Large intestine (tissue), 3 donors: ENCODE measurements around the gene TRIM71. TPM values are rescaled to one million over a fixed set of nuclear protein-coding genes. Genes with fewer than 3 reads are reported as not detected.
"Not testable (repeated sequence)": the region's sequence is repeated elsewhere in the genome, so short reads cannot be mapped to it uniquely, and the experiment has no call there.

ENCODE experiments used
- DNase-seq, 2 donors: peaks; one replicate each; pipeline versions ENCODE4 v3.0.0 to v3.0.0-alpha.2; 2013
- H3K27ac ChIP-seq: one replicate; pipeline ENCODE4 v1.5.1; 2013; ENCODE audit warnings: low read length
- H3K27me3 ChIP-seq: 2 replicates; pipeline ENCODE4 v1.6.1; 2013; ENCODE audit warnings: low read length; ENCODE audit not compliant: control insufficient read depth, insufficient read depth
- H3K36me3 ChIP-seq: 2 replicates; pipeline ENCODE4 v1.6.1; 2013; ENCODE audit warnings: low read length; ENCODE audit not compliant: control insufficient read depth, insufficient read depth
- H3K4me1 ChIP-seq: one replicate; pipeline ENCODE4 v1.6.1; 2013; ENCODE audit warnings: low read length; ENCODE audit not compliant: control insufficient read depth, insufficient read depth
- H3K4me3 ChIP-seq: one replicate; pipeline ENCODE4 v1.5.1; 2013; ENCODE audit warnings: low read length
- H3K9me3 ChIP-seq: one replicate; pipeline ENCODE4 v1.6.1; 2013; ENCODE audit warnings: mild to moderate bottlenecking, low read depth, low read length, moderate library complexity; ENCODE audit not compliant: control insufficient read depth
- WGBS: methylation state at CpG from one replicate; pipeline ENCODE4 v1.1.5; 2013; ENCODE audit warnings: low lambda C conversion rate; ENCODE audit not compliant: insufficient coverage; 5-methylcytosine and 5-hydroxymethylcytosine counted together
- polyA plus RNA-seq: library from polyadenylated mRNA; unstranded; fragments of 120-200 nt; gene quantifications from one replicate; pipeline ENCODE4 v1.2.1, GENCODE V29; 2013

Gene TRIM71
- polyA plus RNA-seq, 1 donor, result 3.6 TPM

- 80% methylated on average over 1 of the region's 2 CpGs for WGBS
- not testable (repeated sequence) for H3K4me1 ChIP-seq, H3K9me3 ChIP-seq, H3K36me3 ChIP-seq, H3K4me3 ChIP-seq, H3K27ac ChIP-seq, H3K27me3 ChIP-seq, DNase-seq
Measured at GRCh38 chr3:32931273-32931672, 113.5 kb downstream of the TRIM71 start.

DNA sequence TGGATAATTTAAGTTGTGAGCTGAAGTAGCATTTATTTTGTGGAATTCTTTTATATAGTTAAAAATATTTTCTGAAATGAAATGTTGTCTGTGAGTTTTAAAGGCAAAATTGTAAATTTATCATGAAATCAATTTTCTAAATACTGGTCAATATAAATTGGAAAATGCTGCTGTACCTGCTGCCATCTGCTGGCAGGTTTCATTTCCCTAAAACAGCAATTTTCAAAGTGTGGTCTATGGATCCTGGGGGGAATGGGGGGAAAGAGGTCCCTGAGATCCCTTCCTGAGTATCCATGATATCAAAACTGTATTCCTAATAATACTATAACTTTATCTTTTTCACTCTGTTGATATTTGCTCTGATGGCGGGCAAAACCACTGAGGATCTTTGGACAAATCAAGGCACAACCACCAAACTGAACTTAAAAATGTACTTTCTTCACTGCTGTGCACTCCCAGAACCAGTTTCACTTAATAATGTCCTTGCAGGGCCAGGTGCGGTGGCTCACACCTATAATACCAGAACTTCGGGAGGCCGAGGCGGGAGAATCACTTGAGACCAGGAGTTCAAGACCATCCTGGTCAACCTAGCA, 116.4 kb downstream of the TRIM71 start:
- Histone ChIP-seq H3K4me3 (no peak overlapping the region), H3K27ac (no peak overlapping the region), H3K27me3 (no peaks in the 10 kb centered on the region), H3K36me3 (no peaks in the 10 kb centered on the region), H3K4me1 (no peaks in the 10 kb centered on the region), H3K9me3 (no peaks in the 10 kb centered on the region)
- no peak for DNase-seq
- no CpG with 5 or more reads among the region's 5 CpGs for WGBS

DNA sequence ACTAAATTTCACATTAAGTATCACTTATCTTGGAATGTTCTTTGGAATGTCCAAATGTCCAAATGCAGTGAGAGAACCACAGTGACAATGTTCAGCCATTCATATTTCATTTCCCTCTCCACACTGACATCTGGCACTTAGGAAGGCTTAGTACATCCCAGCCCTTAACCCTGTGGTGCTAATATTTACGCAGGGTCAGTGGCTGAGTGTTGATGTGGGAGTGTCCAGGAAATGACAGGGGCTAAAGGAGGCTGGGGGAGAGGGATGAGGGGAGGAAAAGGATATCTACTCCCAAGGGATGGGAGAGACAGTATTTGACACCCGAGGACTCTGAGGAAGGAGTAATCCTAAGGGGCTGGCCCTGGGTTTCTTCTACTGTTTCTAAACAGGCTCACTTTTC, 119.5 kb downstream of the TRIM71 start:
- 67% methylated on average over 1 of the region's 2 CpGs for WGBS

DNA sequence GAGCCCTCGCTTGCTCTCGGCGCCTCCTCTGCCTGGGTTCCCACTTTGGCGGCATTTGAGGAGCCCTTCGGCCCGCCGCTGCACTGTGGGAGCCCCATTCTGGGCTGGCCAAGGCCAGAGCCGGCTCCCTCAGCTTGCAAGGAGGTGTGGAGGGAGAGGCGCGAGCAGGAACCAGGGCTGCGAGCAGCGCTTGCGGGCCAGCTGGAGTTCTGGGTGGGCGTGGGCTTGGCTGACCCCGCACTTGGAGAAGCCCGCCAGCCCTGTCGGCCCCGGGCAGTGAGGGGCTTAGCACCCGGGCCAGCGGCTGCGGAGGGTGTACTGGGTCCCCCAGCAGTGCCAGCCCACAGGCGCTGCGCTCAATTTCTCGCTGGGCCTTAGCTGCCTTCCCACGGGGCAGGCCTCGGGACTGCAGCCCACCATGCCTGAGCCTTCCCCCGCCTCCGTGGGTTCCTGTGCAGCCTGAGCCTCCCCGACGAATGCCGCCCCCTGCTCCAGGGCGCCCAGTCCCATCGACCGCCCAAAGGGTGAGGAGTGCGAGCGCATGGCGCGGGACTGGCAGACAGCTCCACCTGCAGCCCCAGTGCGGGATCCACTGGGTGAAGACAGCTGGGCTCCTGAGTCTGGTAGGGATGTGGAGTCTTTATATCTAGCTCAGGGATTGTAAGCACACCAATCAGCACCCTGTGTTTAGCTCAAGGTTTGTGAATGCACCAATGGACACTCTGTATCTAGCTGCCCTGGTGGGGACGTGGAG, 121.9 kb downstream of the TRIM71 start:
- not testable (repeated sequence) for H3K36me3 ChIP-seq, H3K9me3 ChIP-seq, H3K4me3 ChIP-seq, H3K27me3 ChIP-seq, H3K27ac ChIP-seq, H3K4me1 ChIP-seq, DNase-seq
- no CpG with 5 or more reads among the region's 40 CpGs for WGBS

More for the DNA sequence above, 119.5 kb downstream of the TRIM71 start:
- Histone ChIP-seq H3K9me3 (no peaks in the 10 kb centered on the region), H3K27ac (no peak overlapping the region), H3K4me3 (no peak overlapping the region), H3K4me1 (no peaks in the 10 kb centered on the region), H3K27me3 (no peaks in the 10 kb centered on the region), H3K36me3 (no peaks in the 10 kb centered on the region)
- no peak for DNase-seq

DNA sequence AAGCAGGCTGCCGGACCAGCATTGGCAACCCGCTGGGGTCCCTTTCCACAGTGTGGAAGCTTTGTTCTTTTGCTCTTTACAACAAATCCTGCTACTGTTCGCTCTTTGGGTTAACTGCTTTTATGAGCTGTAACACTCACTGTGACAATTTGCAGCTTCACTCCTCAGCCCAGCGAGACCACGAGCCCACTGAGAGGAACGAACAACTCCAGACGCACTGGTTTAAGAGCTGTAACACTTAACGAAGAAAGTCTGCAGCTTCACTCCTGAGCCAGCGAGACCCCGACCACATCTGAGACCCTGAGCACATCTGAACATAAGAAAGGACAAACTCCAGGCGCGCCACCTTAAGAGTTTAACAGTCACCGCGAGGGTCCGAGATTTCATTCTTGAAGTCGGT, 122.9 kb downstream of the TRIM71 start:
- no peaks in the 10 kb centered on the region for H3K36me3 ChIP-seq
- no peaks in the 10 kb centered on the region for H3K27me3 ChIP-seq
- no CpG with 5 or more reads among the region's 16 CpGs for WGBS
- no peak overlapping the region for H3K27ac ChIP-seq
- no peaks in the 10 kb centered on the region for H3K4me1 ChIP-seq
- DNase-seq, result no peak
- H3K9me3 ChIP-seq, result no peaks in the 10 kb centered on the region
- H3K4me3 ChIP-seq, result no peak overlapping the region

DNA sequence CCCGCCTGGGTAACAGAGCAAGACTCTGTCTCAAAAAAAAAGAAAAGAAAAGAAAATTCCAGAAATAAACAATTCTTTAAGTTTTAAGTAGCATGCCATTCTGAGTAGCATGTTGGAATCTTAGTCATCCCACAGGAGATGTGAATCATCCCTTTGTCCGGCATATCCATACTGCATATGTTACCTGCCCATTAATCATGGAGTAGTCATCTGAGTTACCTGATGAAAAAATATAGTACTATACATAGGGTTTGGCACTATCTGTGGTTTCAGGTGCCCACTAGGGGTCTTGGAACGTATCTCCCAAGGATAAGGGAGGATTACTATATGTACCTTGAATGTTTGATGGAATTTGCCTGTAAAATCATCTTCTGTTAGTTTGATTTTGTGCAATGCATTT, 127.3 kb downstream of the TRIM71 start:
- no peak overlapping the region for H3K4me3 ChIP-seq
- no peaks in the 10 kb centered on the region for H3K27me3 ChIP-seq
- H3K9me3 ChIP-seq, result no peaks in the 10 kb centered on the region
- WGBS, result 60% methylated on average over 1 of the region's 3 CpGs
- H3K27ac ChIP-seq, result no peak overlapping the region
- H3K36me3 ChIP-seq, result no peaks in the 10 kb centered on the region
- H3K4me1 ChIP-seq, result no peaks in the 10 kb centered on the region
- no peak for DNase-seq

DNA sequence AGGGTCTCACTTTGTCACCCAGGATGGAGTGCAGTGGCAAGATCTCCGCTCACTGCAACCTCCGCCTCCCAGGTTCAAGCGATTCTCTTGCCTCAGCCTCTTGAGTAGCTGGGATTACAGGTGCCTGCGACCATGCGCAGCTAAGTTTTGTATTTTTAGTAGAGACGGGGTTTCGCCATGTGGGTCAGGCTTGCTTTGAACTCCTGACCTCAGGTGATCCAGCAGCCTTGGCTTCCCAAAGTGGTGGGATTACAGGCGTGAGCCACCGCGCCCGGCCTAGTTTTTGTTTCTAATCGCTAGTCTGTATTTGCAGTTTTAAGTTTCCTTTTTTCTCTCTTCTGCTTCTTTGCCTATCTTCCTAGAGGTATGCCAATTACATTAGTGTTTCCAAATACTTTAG, 127.8 kb downstream of the TRIM71 start:
- H3K4me3 ChIP-seq, H3K9me3 ChIP-seq, H3K27me3 ChIP-seq, H3K4me1 ChIP-seq, H3K27ac ChIP-seq, DNase-seq, H3K36me3 ChIP-seq: not testable (repeated sequence)
- 100% methylated on average over 1 of the region's 12 CpGs for WGBS

- 100% methylated on average over 1 of the region's 5 CpGs for WGBS
- Histone ChIP-seq H3K27ac (no peak overlapping the region), H3K4me3 (no peak overlapping the region), H3K9me3 (no peaks in the 10 kb centered on the region), H3K4me1 (no peaks in the 10 kb centered on the region), H3K36me3 (no peaks in the 10 kb centered on the region), H3K27me3 (no peaks in the 10 kb centered on the region)
- DNase-seq, result no peak
Measured at GRCh38 chr3:32946973-32947788, 129.4 kb downstream of the TRIM71 start.

Other genes starting within 250 kb of the TRIM71 start
- 46.4 TPM for gene DYNC1LI1, start 247.1 kb upstream of the TRIM71 start, polyA plus RNA-seq
- 37.5 TPM for gene CNOT10, start 132.8 kb upstream of the TRIM71 start, polyA plus RNA-seq
- 0.37 TPM for gene CCR4, start 133.6 kb downstream of the TRIM71 start, polyA plus RNA-seq